H54 (cell line): ENCODE results near the gene KITLG.
A peak's percentile ranks its signal among the peaks of the same experiment; 100 is the strongest.
"Not testable (repeated sequence)": the region's sequence is repeated elsewhere in the genome, so short reads cannot be mapped to it uniquely, and the experiment has no call there.

Experiments
- DNase-seq: peaks from one replicate; pipeline ENCODE4 v3.0.0; 2011; ENCODE audit warnings: low spot score, mixed read lengths; ENCODE audit not compliant: insufficient read length
- FAIRE-seq: peaks from 3 replicates; lab custom pipeline; 2011; peaks lifted over from hg19 to GRCh38; lab: Jason Lieb, UNC
- POLR2A ChIP-seq: IDR thresholded peaks from 2 replicates; pipeline ENCODE4 v1.6.1; 2011; ENCODE audit warnings: low read depth, mild to moderate bottlenecking, low read length

The KITLG gene

GRCh38 chr12:88580051-88580871, at the start of gene KITLG:
Gene KITLG (minus strand): TSS chr12:88580471. CDS start chr12:88580278, 193 bp downstream.
- peak; percentile 98 for TF ChIP-seq POLR2A
- DNase-seq (peak; percentile 68), FAIRE-seq (peak; percentile 74)

GRCh38 chr12:88628856-88629509, 48.7 kb upstream of the KITLG start:
- FAIRE-seq = no peak
- no peak for DNase-seq
- TF ChIP-seq POLR2A = no peak

GRCh38 chr12:88628035-88628434, 47.8 kb upstream of the KITLG start:
- DNase-seq, FAIRE-seq: not testable (repeated sequence)

GRCh38 chr12:88627501-88627900, 47.2 kb upstream of the KITLG start:
- no peak for DNase-seq
- no peak for FAIRE-seq
- no peak for TF ChIP-seq POLR2A

GRCh38 chr12:88625356-88625755, 45.1 kb upstream of the KITLG start:
- DNase-seq = no peak
- FAIRE-seq = no peak
- no peak for TF ChIP-seq POLR2A

GRCh38 chr12:88624911-88625310, 44.6 kb upstream of the KITLG start:
- TF ChIP-seq POLR2A = no peak
- no peak for DNase-seq
- peak; percentile 62 for FAIRE-seq

- no peak for TF ChIP-seq POLR2A
- DNase-seq (no peak), FAIRE-seq (no peak)
Observed at GRCh38 chr12:88623777-88624548, 43.7 kb upstream of the KITLG start.

- DNase-seq (no peak), FAIRE-seq (no peak)
- TF ChIP-seq POLR2A = no peak
Observed at GRCh38 chr12:88617352-88617751, 37.1 kb upstream of the KITLG start.

GRCh38 chr12:88615490-88615889, 35.2 kb upstream of the KITLG start:
- FAIRE-seq (no peak), DNase-seq (no peak)
- TF ChIP-seq POLR2A = no peak

GRCh38 chr12:88604646-88605045, 24.4 kb upstream of the KITLG start:
- TF ChIP-seq POLR2A = no peak
- DNase-seq = no peak
- FAIRE-seq = no peak

- peak; percentile 6 for DNase-seq
- no peak for TF ChIP-seq POLR2A
- peak; percentile 96 for FAIRE-seq
Observed at GRCh38 chr12:88600272-88600671, 20.0 kb upstream of the KITLG start.

- TF ChIP-seq POLR2A = no peak
- DNase-seq = no peak
Observed at GRCh38 chr12:88597365-88597764, 17.1 kb upstream of the KITLG start.

GRCh38 chr12:88595697-88596096, 15.4 kb upstream of the KITLG start:
- DNase-seq (no peak), FAIRE-seq (no peak)
- TF ChIP-seq POLR2A = no peak

More at GRCh38 chr12:88597365-88597764, 17.1 kb upstream of the KITLG start:
- no peak for FAIRE-seq

GRCh38 chr12:88594780-88595179, 14.5 kb upstream of the KITLG start:
- no peak for TF ChIP-seq POLR2A
- FAIRE-seq (no peak), DNase-seq (no peak)
